Measurements from ENCODE around the gene GNG7.

The GNG7 gene

DNA sequence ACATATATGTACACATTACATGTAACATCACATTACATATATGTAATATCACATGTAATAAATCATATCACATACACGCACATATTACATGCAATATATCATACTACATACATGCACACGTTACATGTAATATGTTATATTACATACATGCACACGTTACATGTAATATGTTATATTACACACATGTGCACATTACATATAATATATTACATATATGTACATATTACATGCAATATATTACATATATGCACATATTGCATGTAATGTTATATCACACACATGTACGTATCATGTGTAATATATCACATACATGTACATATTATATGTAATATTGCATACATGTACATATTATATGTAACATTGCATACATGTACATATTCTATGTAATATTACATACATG lies 149.0 kb downstream of the GNG7 start:
- Histone ChIP-seq H3K4me3 (ENCODE audit: severe bottlenecking) (no peak overlapping the region), H3K9me3 (ENCODE audit: severe bottlenecking) (no peaks in the 10 kb centered on the region), H3K4me1 (ENCODE audit: insufficient read depth, poor library complexity, severe bottlenecking) (peaks cover 3% of the 10 kb centered on the region), H3K36me3 (ENCODE audit: low read depth) (no peaks in the 10 kb centered on the region), H3K27me3 (ENCODE audit: insufficient read depth, poor library complexity, severe bottlenecking) (no peaks in the 10 kb centered on the region), H3K27ac (ENCODE audit: poor library complexity, severe bottlenecking) (no peak overlapping the region)
- no peak for ATAC-seq (ENCODE audit: low read depth)
- TF ChIP-seq, protein P1, sequence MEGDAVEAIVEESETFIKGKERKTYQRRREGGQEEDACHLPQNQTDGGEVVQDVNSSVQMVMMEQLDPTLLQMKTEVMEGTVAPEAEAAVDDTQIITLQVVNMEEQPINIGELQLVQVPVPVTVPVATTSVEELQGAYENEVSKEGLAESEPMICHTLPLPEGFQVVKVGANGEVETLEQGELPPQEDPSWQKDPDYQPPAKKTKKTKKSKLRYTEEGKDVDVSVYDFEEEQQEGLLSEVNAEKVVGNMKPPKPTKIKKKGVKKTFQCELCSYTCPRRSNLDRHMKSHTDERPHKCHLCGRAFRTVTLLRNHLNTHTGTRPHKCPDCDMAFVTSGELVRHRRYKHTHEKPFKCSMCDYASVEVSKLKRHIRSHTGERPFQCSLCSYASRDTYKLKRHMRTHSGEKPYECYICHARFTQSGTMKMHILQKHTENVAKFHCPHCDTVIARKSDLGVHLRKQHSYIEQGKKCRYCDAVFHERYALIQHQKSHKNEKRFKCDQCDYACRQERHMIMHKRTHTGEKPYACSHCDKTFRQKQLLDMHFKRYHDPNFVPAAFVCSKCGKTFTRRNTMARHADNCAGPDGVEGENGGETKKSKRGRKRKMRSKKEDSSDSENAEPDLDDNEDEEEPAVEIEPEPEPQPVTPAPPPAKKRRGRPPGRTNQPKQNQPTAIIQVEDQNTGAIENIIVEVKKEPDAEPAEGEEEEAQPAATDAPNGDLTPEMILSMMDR (IDR thresholded peaks at IDR 0.05; ENCODE audit: poor library complexity, severe bottlenecking) = no peak
- DNase-seq (ENCODE audit: low spot score) = no peak

DNA sequence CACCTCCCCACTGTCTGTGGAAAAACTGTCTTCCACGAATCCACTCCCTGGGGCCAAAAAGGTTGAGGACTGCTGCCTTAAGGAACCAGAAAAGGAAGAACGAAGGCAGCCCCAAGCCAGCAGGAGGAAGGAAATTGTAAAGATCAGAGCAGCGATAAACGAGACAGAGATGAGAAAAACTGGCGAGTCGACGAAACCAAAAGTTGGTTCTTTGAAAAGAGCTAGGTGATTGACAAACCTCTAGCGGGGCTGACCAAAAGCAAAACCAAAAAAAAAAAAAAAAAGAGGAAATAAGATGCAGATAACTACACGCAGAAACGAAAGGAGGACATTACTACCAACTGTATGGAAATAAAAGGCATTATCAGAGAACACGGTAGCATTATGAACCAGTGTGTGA lies 149.6 kb downstream of the GNG7 start:
- TF ChIP-seq, protein P1 (IDR thresholded peaks at IDR 0.05; ENCODE audit: poor library complexity, severe bottlenecking) = no peak
- H3K4me3 ChIP-seq (ENCODE audit: severe bottlenecking) = peak overlapping the region; percentile 12
- no peaks in the 10 kb centered on the region for H3K9me3 ChIP-seq (ENCODE audit: severe bottlenecking)
- no peaks in the 10 kb centered on the region for H3K27me3 ChIP-seq (ENCODE audit: insufficient read depth, poor library complexity, severe bottlenecking)
- no peaks in the 10 kb centered on the region for H3K36me3 ChIP-seq (ENCODE audit: low read depth)
- ATAC-seq (ENCODE audit: low read depth) = no peak
- peaks cover 3% of the 10 kb centered on the region for H3K4me1 ChIP-seq (ENCODE audit: insufficient read depth, poor library complexity, severe bottlenecking)
- no peak for DNase-seq (ENCODE audit: low spot score)
- H3K27ac ChIP-seq (ENCODE audit: poor library complexity, severe bottlenecking) = peak overlapping the region; percentile 53

- no peak overlapping the region for H3K27ac ChIP-seq (ENCODE audit: poor library complexity, severe bottlenecking)
- DNase-seq (ENCODE audit: low spot score) = no peak
- no peaks in the 10 kb centered on the region for H3K9me3 ChIP-seq (ENCODE audit: severe bottlenecking)
- TF ChIP-seq, protein P1 (IDR thresholded peaks at IDR 0.05; ENCODE audit: poor library complexity, severe bottlenecking) = no peak
- H3K27me3 ChIP-seq (ENCODE audit: insufficient read depth, poor library complexity, severe bottlenecking) = no peaks in the 10 kb centered on the region
- no peaks in the 10 kb centered on the region for H3K36me3 ChIP-seq (ENCODE audit: low read depth)
- ATAC-seq (ENCODE audit: low read depth) = no peak
- H3K4me3 ChIP-seq (ENCODE audit: severe bottlenecking) = no peak overlapping the region
- H3K4me1 ChIP-seq (ENCODE audit: insufficient read depth, poor library complexity, severe bottlenecking) = peaks cover 3% of the 10 kb centered on the region
These were observed 150.7 kb downstream of the GNG7 start for GRCh38 chr19:2551864-2552185.

GRCh38 chr19:2551172-2551863 lies 151.2 kb downstream of the GNG7 start:
- Histone ChIP-seq H3K27ac (ENCODE audit: poor library complexity, severe bottlenecking) (no peak overlapping the region), H3K4me3 (ENCODE audit: severe bottlenecking) (no peak overlapping the region), H3K27me3 (ENCODE audit: insufficient read depth, poor library complexity, severe bottlenecking) (no peaks in the 10 kb centered on the region), H3K36me3 (ENCODE audit: low read depth) (no peaks in the 10 kb centered on the region), H3K9me3 (ENCODE audit: severe bottlenecking) (no peaks in the 10 kb centered on the region), H3K4me1 (ENCODE audit: insufficient read depth, poor library complexity, severe bottlenecking) (peaks cover 3% of the 10 kb centered on the region)
- DNase-seq (ENCODE audit: low spot score) = no peak
- TF ChIP-seq, protein P1 (IDR thresholded peaks at IDR 0.05; ENCODE audit: poor library complexity, severe bottlenecking) = no peak
- no peak for ATAC-seq (ENCODE audit: low read depth)

DNA sequence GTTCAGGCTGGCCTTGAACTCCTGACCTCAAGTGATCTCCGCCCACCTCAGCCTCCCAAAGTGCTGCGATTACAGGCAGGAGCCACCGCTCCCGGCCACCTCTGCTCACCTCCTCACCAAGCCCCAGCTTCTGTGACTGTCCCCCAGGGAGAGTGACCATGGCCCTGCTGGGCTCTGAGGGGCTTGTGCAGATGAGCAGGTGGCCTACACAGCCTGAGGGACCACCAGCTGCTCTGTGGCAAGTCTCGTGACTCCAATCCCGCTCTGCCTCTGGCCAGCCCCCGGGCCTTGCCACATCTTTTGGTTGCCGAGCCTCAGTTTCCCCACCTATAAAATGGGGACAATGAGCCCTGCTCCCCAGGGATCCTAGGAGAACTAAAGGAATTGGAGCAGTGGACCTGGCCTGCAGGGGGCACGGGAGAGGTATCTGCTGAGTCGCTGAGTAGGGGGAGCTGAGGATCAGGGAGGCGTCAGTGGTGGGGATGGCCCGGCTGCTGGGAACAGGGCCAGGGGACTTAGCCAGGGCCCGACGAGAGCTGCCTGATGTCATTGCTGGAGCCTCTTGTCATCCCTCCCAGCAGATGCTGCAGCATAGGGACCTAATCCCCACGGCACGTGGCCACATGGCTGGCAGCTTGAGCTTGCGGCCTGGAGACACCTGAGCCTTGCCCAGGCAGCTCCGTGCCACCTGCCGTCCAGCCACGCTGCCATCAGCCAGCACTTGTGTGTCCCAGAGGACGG lies 151.9 kb downstream of the GNG7 start:
- TF ChIP-seq, protein P1 (IDR thresholded peaks at IDR 0.05; ENCODE audit: poor library complexity, severe bottlenecking) = no peak
- H3K27ac ChIP-seq (ENCODE audit: poor library complexity, severe bottlenecking) = peak overlapping the region; percentile 25
- ATAC-seq (ENCODE audit: low read depth) (no peak), DNase-seq (ENCODE audit: low spot score) (no peak)
- no peaks in the 10 kb centered on the region for H3K27me3 ChIP-seq (ENCODE audit: insufficient read depth, poor library complexity, severe bottlenecking)
- no peaks in the 10 kb centered on the region for H3K9me3 ChIP-seq (ENCODE audit: severe bottlenecking)
- H3K4me1 ChIP-seq (ENCODE audit: insufficient read depth, poor library complexity, severe bottlenecking) = peaks cover 3% of the 10 kb centered on the region
- no peaks in the 10 kb centered on the region for H3K36me3 ChIP-seq (ENCODE audit: low read depth)
- no peak overlapping the region for H3K4me3 ChIP-seq (ENCODE audit: severe bottlenecking)
